ENCODE measurements around the gene CYP39A1.

The CYP39A1 gene

DNA sequence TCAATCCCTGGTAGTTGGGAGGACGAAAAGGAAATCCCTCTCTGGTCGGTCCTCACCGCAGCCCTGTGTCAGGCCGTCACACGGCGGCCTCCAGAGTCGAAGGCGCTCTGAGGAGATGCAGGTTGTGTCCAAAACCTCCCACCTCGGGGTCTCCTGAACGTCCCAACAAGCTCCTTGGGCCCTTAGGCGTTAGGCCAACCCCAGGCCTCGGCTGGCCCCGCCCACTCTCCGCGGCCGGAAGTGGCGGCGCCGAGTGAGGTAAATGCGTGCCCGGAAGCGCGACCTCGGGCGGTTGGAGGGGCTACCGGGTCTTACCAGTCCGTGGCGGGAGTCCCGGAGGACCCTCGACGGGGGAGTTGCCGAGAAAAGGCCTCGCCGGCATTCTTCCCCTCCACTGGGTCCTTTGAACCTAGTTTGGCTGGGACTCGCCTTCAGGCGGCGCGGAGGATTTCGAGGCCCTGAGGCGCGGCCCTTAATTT is 35.0 kb upstream of the CYP39A1 start, which contains the start of gene TDRD6:
TSS of gene TDRD6 (plus strand) at position 267 of the 479 bp plus-strand sequence. CDS start 244 bp downstream, outside the sequence.
- H2BK12ac ChIP-seq (ENCODE audit: low read length), result no peak within 1 kb of the TSS
- no peak within 1 kb of the TSS for H3K14ac ChIP-seq (ENCODE audit: low read length)
- peak within 1 kb of the TSS; percentile 51 for H3K18ac ChIP-seq (ENCODE audit: low read length)
- H2AK5ac ChIP-seq (ENCODE audit: low read depth, low read length), result peak within 1 kb of the TSS; percentile 64
- no peak within 1 kb of the TSS for H3K4me2 ChIP-seq (ENCODE audit: insufficient read depth, low read length, poor library complexity, severe bottlenecking)
- no peaks in the 10 kb centered on the region for H3K36me3 ChIP-seq (replicated peaks in 1 of 2; ENCODE audit: control insufficient read depth in 2 of 2, insufficient read depth in 2 of 2, low read length in 2 of 2)
- peak within 1 kb of the TSS; percentile 55 for H4K8ac ChIP-seq (ENCODE audit: low read depth, low read length)
- H3K4me3 ChIP-seq (ENCODE audit: low read length in 2 of 2), result peak within 1 kb of the TSS in 1 of 2 donors; percentile 62
- H2BK120ac ChIP-seq (ENCODE audit: low read depth, low read length), result no peak within 1 kb of the TSS
- no peak within 1 kb of the TSS for H2BK5ac ChIP-seq (ENCODE audit: low read length)
- H4K91ac ChIP-seq (ENCODE audit: low read depth, low read length, poor library complexity), result no peak within 1 kb of the TSS
- WGBS, 2 donors (ENCODE audit: extremely low coverage in 2 of 2, insufficient read length in 2 of 2, insufficient replicate concordance in 1 of 2), result no CpG with 5 or more reads among the region's 41 CpGs
- H3K4me1 ChIP-seq (ENCODE audit: control insufficient read depth in 2 of 2, insufficient read depth in 1 of 2, low read depth in 1 of 2, low read length in 2 of 2), result no peaks in the 10 kb centered on the region
- no peaks in the 10 kb centered on the region for H3K27me3 ChIP-seq (ENCODE audit: control insufficient read depth in 3 of 3, insufficient read depth in 3 of 3, low read depth in 1 of 3, low read length in 3 of 3)
- H2BK15ac ChIP-seq (ENCODE audit: low read length), result no peak within 1 kb of the TSS
- H2AFZ ChIP-seq (ENCODE audit: low read length), result no peak within 1 kb of the TSS
- no peaks in the 10 kb centered on the region for H3K79me1 ChIP-seq (ENCODE audit: low read depth, low read length)
- no peak within 1 kb of the TSS for H3K23ac ChIP-seq (ENCODE audit: low read depth, low read length, poor library complexity)
- H3K9ac ChIP-seq (ENCODE audit: low read depth, low read length, poor library complexity), result no peak within 1 kb of the TSS
- no peaks in the 10 kb centered on the region for H3K9me3 ChIP-seq (replicated peaks in 1 of 2; ENCODE audit: control insufficient read depth in 2 of 2, insufficient read depth in 1 of 2, low read depth in 1 of 2, low read length in 2 of 2)
- H3K27ac ChIP-seq (replicated peaks; ENCODE audit: low read length), result no peak within 1 kb of the TSS
- no peak for DNase-seq (ENCODE audit: low spot score)
- peak within 1 kb of the TSS; percentile 56 for H3K4ac ChIP-seq (ENCODE audit: low read length)

- no peaks in the 10 kb centered on the region for H3K27me3 ChIP-seq (ENCODE audit: control insufficient read depth in 3 of 3, insufficient read depth in 3 of 3, low read depth in 1 of 3, low read length in 3 of 3)
- H3K14ac ChIP-seq (ENCODE audit: low read length), result no peak overlapping the region
- H2AFZ ChIP-seq (ENCODE audit: low read length), result no peak overlapping the region
- no peak overlapping the region for H2BK15ac ChIP-seq (ENCODE audit: low read length)
- DNase-seq (ENCODE audit: low spot score), result no peak
- no peak overlapping the region for H4K91ac ChIP-seq (ENCODE audit: low read depth, low read length, poor library complexity)
- no peak overlapping the region for H3K4me3 ChIP-seq (ENCODE audit: low read length in 2 of 2)
- H3K4me2 ChIP-seq (ENCODE audit: insufficient read depth, low read length, poor library complexity, severe bottlenecking), result no peak overlapping the region
- H3K79me1 ChIP-seq (ENCODE audit: low read depth, low read length), result no peaks in the 10 kb centered on the region
- H3K4ac ChIP-seq (ENCODE audit: low read length), result no peak overlapping the region
- no CpG with 5 or more reads among the region's 4 CpGs for WGBS, 2 donors (ENCODE audit: extremely low coverage in 2 of 2, insufficient read length in 2 of 2, insufficient replicate concordance in 1 of 2)
- H2BK120ac ChIP-seq (ENCODE audit: low read depth, low read length), result no peak overlapping the region
- no peaks in the 10 kb centered on the region for H3K36me3 ChIP-seq (replicated peaks in 1 of 2; ENCODE audit: control insufficient read depth in 2 of 2, insufficient read depth in 2 of 2, low read length in 2 of 2)
- no peak overlapping the region for H2BK5ac ChIP-seq (ENCODE audit: low read length)
- no peaks in the 10 kb centered on the region for H3K4me1 ChIP-seq (ENCODE audit: control insufficient read depth in 2 of 2, insufficient read depth in 1 of 2, low read depth in 1 of 2, low read length in 2 of 2)
- no peak overlapping the region for H3K27ac ChIP-seq (replicated peaks; ENCODE audit: low read length)
- no peak overlapping the region for H2BK12ac ChIP-seq (ENCODE audit: low read length)
- no peak overlapping the region for H3K9ac ChIP-seq (ENCODE audit: low read depth, low read length, poor library complexity)
- no peaks in the 10 kb centered on the region for H3K9me3 ChIP-seq (replicated peaks in 1 of 2; ENCODE audit: control insufficient read depth in 2 of 2, insufficient read depth in 1 of 2, low read depth in 1 of 2, low read length in 2 of 2)
- no peak overlapping the region for H2AK5ac ChIP-seq (ENCODE audit: low read depth, low read length)
- H4K8ac ChIP-seq (ENCODE audit: low read depth, low read length), result no peak overlapping the region
- H3K18ac ChIP-seq (ENCODE audit: low read length), result no peak overlapping the region
- no peak overlapping the region for H3K23ac ChIP-seq (ENCODE audit: low read depth, low read length, poor library complexity)
These were observed 32.2 kb upstream of the CYP39A1 start for GRCh38 chr6:46684771-46685170.

DNA sequence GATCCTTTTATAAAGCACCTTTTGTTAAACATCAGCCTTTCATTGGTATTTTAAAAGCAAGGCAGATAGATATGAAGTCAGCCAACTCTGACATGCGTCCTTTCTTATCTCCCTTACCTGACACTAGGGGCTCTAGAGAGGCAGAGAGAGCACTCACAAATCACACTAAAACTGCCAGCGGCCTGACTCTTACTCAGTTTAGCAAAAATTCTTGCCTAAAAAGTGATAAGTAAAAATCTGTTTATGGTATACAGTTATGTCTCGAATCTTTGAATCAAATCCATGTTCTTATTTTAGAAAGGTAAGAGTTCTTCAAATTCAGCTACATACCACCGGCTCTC is 24.7 kb upstream of the CYP39A1 start:
- Histone ChIP-seq H3K14ac (ENCODE audit: low read length) (no peak overlapping the region), H2AK5ac (ENCODE audit: low read depth, low read length) (no peak overlapping the region), H3K4me3 (ENCODE audit: low read length in 2 of 2) (no peak overlapping the region), H3K23ac (ENCODE audit: low read depth, low read length, poor library complexity) (no peak overlapping the region), H3K9ac (ENCODE audit: low read depth, low read length, poor library complexity) (no peak overlapping the region), H2BK12ac (ENCODE audit: low read length) (no peak overlapping the region), H3K36me3 (replicated peaks in 1 of 2; ENCODE audit: control insufficient read depth in 2 of 2, insufficient read depth in 2 of 2, low read length in 2 of 2) (no peaks in the 10 kb centered on the region), H3K4me1 (ENCODE audit: control insufficient read depth in 2 of 2, insufficient read depth in 1 of 2, low read depth in 1 of 2, low read length in 2 of 2) (no peaks in the 10 kb centered on the region), H3K27ac (replicated peaks; ENCODE audit: low read length) (no peak overlapping the region), H4K8ac (ENCODE audit: low read depth, low read length) (no peak overlapping the region), H2AFZ (ENCODE audit: low read length) (no peak overlapping the region), H3K4me2 (ENCODE audit: insufficient read depth, low read length, poor library complexity, severe bottlenecking) (no peak overlapping the region), H3K27me3 (ENCODE audit: control insufficient read depth in 3 of 3, insufficient read depth in 3 of 3, low read depth in 1 of 3, low read length in 3 of 3) (no peaks in the 10 kb centered on the region), H2BK15ac (ENCODE audit: low read length) (no peak overlapping the region), H3K18ac (ENCODE audit: low read length) (no peak overlapping the region), H3K4ac (ENCODE audit: low read length) (no peak overlapping the region), H2BK5ac (ENCODE audit: low read length) (no peak overlapping the region), H4K91ac (ENCODE audit: low read depth, low read length, poor library complexity) (no peak overlapping the region), H2BK120ac (ENCODE audit: low read depth, low read length) (no peak overlapping the region), H3K9me3 (replicated peaks in 1 of 2; ENCODE audit: control insufficient read depth in 2 of 2, insufficient read depth in 1 of 2, low read depth in 1 of 2, low read length in 2 of 2) (no peaks in the 10 kb centered on the region), H3K79me1 (ENCODE audit: low read depth, low read length) (no peaks in the 10 kb centered on the region)
- DNase-seq (ENCODE audit: low spot score), result no peak
- no CpG with 5 or more reads among the region's 4 CpGs for WGBS, 2 donors (ENCODE audit: extremely low coverage in 2 of 2, insufficient read length in 2 of 2, insufficient replicate concordance in 1 of 2)

DNA sequence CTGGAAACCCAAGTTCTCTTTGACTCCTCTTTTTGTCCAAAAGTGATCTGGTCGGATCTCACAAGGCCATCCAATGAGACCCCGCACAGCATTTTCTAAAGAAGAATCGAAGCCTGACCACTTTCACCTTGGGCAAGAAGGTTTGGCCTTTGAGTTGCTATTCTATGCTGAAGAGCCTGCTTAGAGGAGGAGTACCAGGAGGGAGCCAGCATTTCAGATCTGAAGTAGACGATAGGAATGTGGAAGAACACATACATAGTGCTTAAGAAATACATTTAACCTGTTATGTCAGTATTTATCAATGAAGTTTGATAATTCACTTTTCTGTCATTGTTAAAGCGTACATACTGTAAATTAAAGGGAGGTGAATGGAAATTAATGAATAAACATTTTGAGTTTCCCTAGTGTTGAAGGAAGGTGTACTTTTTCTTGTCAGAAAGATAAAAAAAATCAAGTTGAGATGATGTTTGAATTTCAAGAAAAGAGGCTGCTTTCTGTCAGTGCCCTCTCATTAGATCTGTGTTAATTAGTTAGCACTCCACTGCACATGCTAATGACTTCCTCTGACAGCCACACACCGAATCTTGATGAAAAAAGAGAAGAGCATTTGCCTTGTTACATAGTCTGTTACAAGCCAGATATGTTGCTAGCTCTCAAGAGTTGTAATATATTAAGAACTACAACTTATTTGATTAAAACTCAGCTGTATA is 24.1 kb upstream of the CYP39A1 start:
- Histone ChIP-seq H2BK15ac (ENCODE audit: low read length) (no peak overlapping the region), H3K4me1 (ENCODE audit: control insufficient read depth in 2 of 2, insufficient read depth in 1 of 2, low read depth in 1 of 2, low read length in 2 of 2) (no peaks in the 10 kb centered on the region), H4K91ac (ENCODE audit: low read depth, low read length, poor library complexity) (no peak overlapping the region), H3K36me3 (replicated peaks in 1 of 2; ENCODE audit: control insufficient read depth in 2 of 2, insufficient read depth in 2 of 2, low read length in 2 of 2) (no peaks in the 10 kb centered on the region), H2BK5ac (ENCODE audit: low read length) (no peak overlapping the region), H2BK120ac (ENCODE audit: low read depth, low read length) (no peak overlapping the region), H2AK5ac (ENCODE audit: low read depth, low read length) (no peak overlapping the region), H3K4me2 (ENCODE audit: insufficient read depth, low read length, poor library complexity, severe bottlenecking) (no peak overlapping the region), H3K23ac (ENCODE audit: low read depth, low read length, poor library complexity) (no peak overlapping the region), H2BK12ac (ENCODE audit: low read length) (no peak overlapping the region), H3K4ac (ENCODE audit: low read length) (no peak overlapping the region), H3K79me1 (ENCODE audit: low read depth, low read length) (no peaks in the 10 kb centered on the region), H3K27me3 (ENCODE audit: control insufficient read depth in 3 of 3, insufficient read depth in 3 of 3, low read depth in 1 of 3, low read length in 3 of 3) (no peaks in the 10 kb centered on the region), H3K4me3 (ENCODE audit: low read length in 2 of 2) (no peak overlapping the region), H4K8ac (ENCODE audit: low read depth, low read length) (no peak overlapping the region), H3K18ac (ENCODE audit: low read length) (no peak overlapping the region), H3K14ac (ENCODE audit: low read length) (no peak overlapping the region), H3K9ac (ENCODE audit: low read depth, low read length, poor library complexity) (no peak overlapping the region), H3K9me3 (replicated peaks in 1 of 2; ENCODE audit: control insufficient read depth in 2 of 2, insufficient read depth in 1 of 2, low read depth in 1 of 2, low read length in 2 of 2) (no peaks in the 10 kb centered on the region), H3K27ac (replicated peaks; ENCODE audit: low read length) (no peak overlapping the region), H2AFZ (ENCODE audit: low read length) (no peak overlapping the region)
- WGBS, 2 donors (ENCODE audit: extremely low coverage in 2 of 2, insufficient read length in 2 of 2, insufficient replicate concordance in 1 of 2), result no CpG with 5 or more reads among the region's 6 CpGs
- DNase-seq (ENCODE audit: low spot score), result no peak

Data from neuronal stem cell (in vitro differentiated cells).